Measurements from ENCODE around the gene OR1I1.

DNA sequence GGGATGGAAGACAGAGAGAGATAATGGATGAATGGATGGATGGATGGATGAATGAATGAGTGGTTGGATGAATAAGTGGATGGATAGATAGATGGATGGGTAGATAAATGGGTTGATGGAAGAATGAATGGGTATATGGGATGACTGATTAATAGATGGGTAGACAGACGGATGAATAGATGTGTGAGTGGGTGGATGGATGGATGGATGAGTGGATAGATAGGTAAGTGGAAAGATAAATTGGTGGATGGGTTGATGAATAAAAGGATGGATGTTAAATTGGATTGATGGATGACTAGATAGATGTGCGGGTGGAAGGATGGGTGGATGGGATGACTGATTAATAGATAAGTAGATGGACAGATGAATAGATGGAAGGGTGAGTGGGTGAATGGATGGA, 31.4 kb upstream of the OR1I1 start:
- TF ChIP-seq CTCF (IDR thresholded peaks at IDR 0.05 in 2 of 3, conservative IDR thresholded peaks at IDR 0.05 in 1 of 3; ENCODE audit: borderline replicate concordance in 1 of 3, insufficient read depth in 1 of 3, low read depth in 2 of 3, low read length in 2 of 3) (no peak), EZH2phosphoT487 (IDR thresholded peaks at IDR 0.05; ENCODE audit: borderline replicate concordance) (no peak), ZFX (IDR thresholded peaks at IDR 0.05) (no peak), FOSL1 (IDR thresholded peaks at IDR 0.05; ENCODE audit: low read depth) (no peak), RAD21 (IDR thresholded peaks at IDR 0.05; ENCODE audit: low read depth) (no peak), ZBTB33 (IDR thresholded peaks at IDR 0.05; ENCODE audit: extremely low read depth, insufficient replicate concordance, low read length) (no peak), TCF7L2 (IDR thresholded peaks at IDR 0.05; ENCODE audit: borderline replicate concordance, extremely low read depth, insufficient read depth, insufficient read length) (no peak), EZH2 (IDR thresholded peaks at IDR 0.05) (no peak), POLR2A (IDR thresholded peaks at IDR 0.05; ENCODE audit: borderline replicate concordance, extremely low read depth, insufficient read depth, insufficient read length) (no peak), JUND (IDR thresholded peaks at IDR 0.05) (no peak), CEBPB (IDR thresholded peaks at IDR 0.05; ENCODE audit: low read depth) (no peak), POLR2AphosphoS5 (IDR thresholded peaks at IDR 0.05; ENCODE audit: low read depth, low read length) (no peak)

Data from HCT116 (cell line).